ENCODE results near the gene CNTN4.

CNTN4 gene

GRCh38 chr3:2822611-2823010 is 723.9 kb downstream of the CNTN4 start:
- H3K9me3 Mint-ChIP-seq: no peaks in the 10 kb centered on the region
- no peak overlapping the region for H3K4me3 Mint-ChIP-seq
- TF ChIP-seq CTCF (IDR thresholded peaks at IDR 0.05): no peak

GRCh38 chr3:2823031-2823430 is 724.4 kb downstream of the CNTN4 start:
- H3K36me3 Mint-ChIP-seq (ENCODE audit: low read depth): no peaks in the 10 kb centered on the region
- H3K4me1 Mint-ChIP-seq: no peaks in the 10 kb centered on the region
- DNase-seq: no peak
- no peaks in the 10 kb centered on the region for H3K9me3 Mint-ChIP-seq
- no peak overlapping the region for H3K4me3 Mint-ChIP-seq
- peaks cover 8% of the 10 kb centered on the region for H3K27me3 Mint-ChIP-seq (ENCODE audit: low read depth, poor library complexity)
- no peak for TF ChIP-seq CTCF (IDR thresholded peaks at IDR 0.05)
- no peak overlapping the region for H3K27ac Mint-ChIP-seq

More at GRCh38 chr3:2822611-2823010, 723.9 kb downstream of the CNTN4 start:
- Mint-ChIP-seq H3K4me1 (no peaks in the 10 kb centered on the region), H3K27ac (no peak overlapping the region), H3K27me3 (ENCODE audit: low read depth, poor library complexity) (peaks cover 8% of the 10 kb centered on the region), H3K36me3 (ENCODE audit: low read depth) (no peaks in the 10 kb centered on the region)
- no peak for DNase-seq

GRCh38 chr3:2823437-2824211 is 725.0 kb downstream of the CNTN4 start:
- peaks cover 8% of the 10 kb centered on the region for H3K27me3 Mint-ChIP-seq (ENCODE audit: low read depth, poor library complexity)
- DNase-seq: no peak
- no peak overlapping the region for H3K27ac Mint-ChIP-seq
- H3K9me3 Mint-ChIP-seq: no peaks in the 10 kb centered on the region
- no peak overlapping the region for H3K4me3 Mint-ChIP-seq
- no peaks in the 10 kb centered on the region for H3K4me1 Mint-ChIP-seq
- no peaks in the 10 kb centered on the region for H3K36me3 Mint-ChIP-seq (ENCODE audit: low read depth)
- no peak for TF ChIP-seq CTCF (IDR thresholded peaks at IDR 0.05)

- Mint-ChIP-seq H3K4me3 (no peak overlapping the region), H3K27me3 (ENCODE audit: low read depth, poor library complexity) (peaks cover 5% of the 10 kb centered on the region), H3K4me1 (no peaks in the 10 kb centered on the region), H3K36me3 (ENCODE audit: low read depth) (no peaks in the 10 kb centered on the region), H3K9me3 (no peaks in the 10 kb centered on the region), H3K27ac (no peak overlapping the region)
- no peak for TF ChIP-seq CTCF (IDR thresholded peaks at IDR 0.05)
- no peak for DNase-seq
These were observed 727.4 kb downstream of the CNTN4 start for GRCh38 chr3:2826036-2826435.

- Mint-ChIP-seq H3K36me3 (ENCODE audit: low read depth) (no peaks in the 10 kb centered on the region), H3K9me3 (no peaks in the 10 kb centered on the region), H3K4me1 (no peaks in the 10 kb centered on the region), H3K4me3 (no peak overlapping the region), H3K27ac (no peak overlapping the region), H3K27me3 (ENCODE audit: low read depth, poor library complexity) (peaks cover 5% of the 10 kb centered on the region)
- TF ChIP-seq CTCF (IDR thresholded peaks at IDR 0.05): no peak
- DNase-seq: no peak
These were observed 727.8 kb downstream of the CNTN4 start for GRCh38 chr3:2826453-2826852.

- H3K27me3 Mint-ChIP-seq (ENCODE audit: low read depth, poor library complexity): no peaks in the 10 kb centered on the region
- no peaks in the 10 kb centered on the region for H3K9me3 Mint-ChIP-seq
- DNase-seq: no peak
- TF ChIP-seq CTCF (IDR thresholded peaks at IDR 0.05): no peak
- H3K4me3 Mint-ChIP-seq: no peak overlapping the region
- peak overlapping the region; percentile 49 for H3K27ac Mint-ChIP-seq
- H3K36me3 Mint-ChIP-seq (ENCODE audit: low read depth): no peaks in the 10 kb centered on the region
- peaks cover 33% of the 10 kb centered on the region for H3K4me1 Mint-ChIP-seq
These were observed 738.6 kb downstream of the CNTN4 start for GRCh38 chr3:2837239-2837638.

Measured in nephron progenitor cell (in vitro differentiated cells).